Astrocyte (in vitro differentiated cells and primary cell): Measurements from ENCODE around the gene CCNI.

Experiments
- EZH2 ChIP-seq: IDR thresholded peaks from 2 replicates; pipeline ENCODE4 v1.6.1; 2012; ENCODE audit warnings: mild to moderate bottlenecking, low read length, inconsistent platforms; ENCODE audit not compliant: insufficient read depth
- TF ChIP-seq, protein P1 (sequence below): IDR thresholded peaks from 2 replicates; pipeline ENCODE4 v1.5.1; 2011; ENCODE audit warnings: low read depth, mild to moderate bottlenecking, inconsistent platforms, low read length, moderate library complexity; ENCODE audit not compliant: insufficient read depth

GRCh38 chr4:77104388-77104787 is 28.6 kb upstream of the CCNI start:
- TF ChIP-seq, protein P1, sequence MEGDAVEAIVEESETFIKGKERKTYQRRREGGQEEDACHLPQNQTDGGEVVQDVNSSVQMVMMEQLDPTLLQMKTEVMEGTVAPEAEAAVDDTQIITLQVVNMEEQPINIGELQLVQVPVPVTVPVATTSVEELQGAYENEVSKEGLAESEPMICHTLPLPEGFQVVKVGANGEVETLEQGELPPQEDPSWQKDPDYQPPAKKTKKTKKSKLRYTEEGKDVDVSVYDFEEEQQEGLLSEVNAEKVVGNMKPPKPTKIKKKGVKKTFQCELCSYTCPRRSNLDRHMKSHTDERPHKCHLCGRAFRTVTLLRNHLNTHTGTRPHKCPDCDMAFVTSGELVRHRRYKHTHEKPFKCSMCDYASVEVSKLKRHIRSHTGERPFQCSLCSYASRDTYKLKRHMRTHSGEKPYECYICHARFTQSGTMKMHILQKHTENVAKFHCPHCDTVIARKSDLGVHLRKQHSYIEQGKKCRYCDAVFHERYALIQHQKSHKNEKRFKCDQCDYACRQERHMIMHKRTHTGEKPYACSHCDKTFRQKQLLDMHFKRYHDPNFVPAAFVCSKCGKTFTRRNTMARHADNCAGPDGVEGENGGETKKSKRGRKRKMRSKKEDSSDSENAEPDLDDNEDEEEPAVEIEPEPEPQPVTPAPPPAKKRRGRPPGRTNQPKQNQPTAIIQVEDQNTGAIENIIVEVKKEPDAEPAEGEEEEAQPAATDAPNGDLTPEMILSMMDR, result no peak
- TF ChIP-seq EZH2, result no peak
